ENCODE data around the gene ZFP90.

ZFP90 gene

GRCh38 chr16:68605746-68606145 lies 66.7 kb downstream of the ZFP90 start:
- TF ChIP-seq CTCF (IDR thresholded peaks at IDR 0.05; ENCODE audit: low read depth, low read length), result no peak
- no peak overlapping the region for H3K4me3 ChIP-seq (ENCODE audit: low read depth, low read length)
- no peak for DNase-seq (ENCODE audit: low read depth, low spot score)
- in situ Hi-C loops (cut with HindIII; ENCODE audit: low sequenced_read_pairs), result no loop called here

GRCh38 chr16:68607443-68607842 lies 68.4 kb downstream of the ZFP90 start:
- H3K4me3 ChIP-seq (ENCODE audit: low read depth, low read length), result no peak overlapping the region
- DNase-seq (ENCODE audit: low read depth, low spot score), result no peak
- TF ChIP-seq CTCF (IDR thresholded peaks at IDR 0.05; ENCODE audit: low read depth, low read length), result no peak
- in situ Hi-C loops (cut with HindIII; ENCODE audit: low sequenced_read_pairs), result no loop called here

GRCh38 chr16:68608330-68608729 lies 69.2 kb downstream of the ZFP90 start:
- H3K4me3 ChIP-seq (ENCODE audit: low read depth, low read length), result no peak overlapping the region
- in situ Hi-C loops (cut with HindIII; ENCODE audit: low sequenced_read_pairs), result no loop called here
- TF ChIP-seq CTCF (IDR thresholded peaks at IDR 0.05; ENCODE audit: low read depth, low read length), result no peak
- DNase-seq (ENCODE audit: low read depth, low spot score), result no peak

GRCh38 chr16:68612996-68613395 lies 73.9 kb downstream of the ZFP90 start:
- in situ Hi-C loops (cut with HindIII; ENCODE audit: low sequenced_read_pairs), result no loop called here
- H3K4me3 ChIP-seq (ENCODE audit: low read depth, low read length), result no peak overlapping the region
- DNase-seq (ENCODE audit: low read depth, low spot score), result peak; percentile 31
- no peak for TF ChIP-seq CTCF (IDR thresholded peaks at IDR 0.05; ENCODE audit: low read depth, low read length)

GRCh38 chr16:68617734-68618133 lies 78.6 kb downstream of the ZFP90 start:
- no peak for TF ChIP-seq CTCF (IDR thresholded peaks at IDR 0.05; ENCODE audit: low read depth, low read length)
- in situ Hi-C loops (cut with HindIII; ENCODE audit: low sequenced_read_pairs), result no loop called here
- no peak overlapping the region for H3K4me3 ChIP-seq (ENCODE audit: low read depth, low read length)
- no peak for DNase-seq (ENCODE audit: low read depth, low spot score)

All from astrocyte of the spinal cord (primary cell).